ENCODE data around the gene MAST4.

- TF ChIP-seq CTCF (IDR thresholded peaks at IDR 0.05) (no peak), EP300 (IDR thresholded peaks at IDR 0.05) (no peak)
These were observed 20.5 kb downstream of the MAST4 start for GRCh38 chr5:66616520-66617225.

Measured in gastroesophageal sphincter (tissue), 3 donors.